ENCODE results near the gene CCDC197.

DNA sequence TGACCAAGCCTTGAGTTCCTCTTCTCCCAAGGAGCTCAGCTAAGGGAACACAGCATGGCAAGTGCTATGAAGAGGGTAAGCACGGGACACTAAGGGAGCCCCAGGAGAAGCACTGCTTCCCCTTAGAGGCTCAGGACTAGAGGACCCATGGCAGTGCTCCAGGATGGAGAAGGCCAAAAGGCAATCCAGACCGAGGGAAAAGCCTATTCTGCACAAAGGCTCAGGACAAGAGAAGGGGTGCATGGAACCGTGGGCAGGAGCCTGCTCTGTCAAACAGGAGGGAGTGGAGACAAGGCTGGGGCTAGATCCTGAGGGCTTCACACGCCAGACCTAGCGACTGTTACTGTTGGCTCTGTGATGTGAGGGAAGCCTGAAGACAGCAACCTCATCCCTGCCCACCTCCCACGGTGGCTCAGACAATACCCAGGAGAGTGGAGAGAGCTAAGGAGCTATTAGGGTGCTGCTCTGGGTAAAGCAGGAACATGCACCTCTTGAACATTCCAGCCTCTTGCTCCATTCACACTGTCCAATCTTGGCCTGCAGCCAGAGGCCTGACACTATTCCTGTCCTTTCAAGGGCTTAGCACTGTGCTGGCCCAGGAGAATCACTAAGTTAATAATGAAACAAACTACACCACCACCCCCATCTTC lies 53.3 kb downstream of the CCDC197 start:
- TF ChIP-seq, protein P1, sequence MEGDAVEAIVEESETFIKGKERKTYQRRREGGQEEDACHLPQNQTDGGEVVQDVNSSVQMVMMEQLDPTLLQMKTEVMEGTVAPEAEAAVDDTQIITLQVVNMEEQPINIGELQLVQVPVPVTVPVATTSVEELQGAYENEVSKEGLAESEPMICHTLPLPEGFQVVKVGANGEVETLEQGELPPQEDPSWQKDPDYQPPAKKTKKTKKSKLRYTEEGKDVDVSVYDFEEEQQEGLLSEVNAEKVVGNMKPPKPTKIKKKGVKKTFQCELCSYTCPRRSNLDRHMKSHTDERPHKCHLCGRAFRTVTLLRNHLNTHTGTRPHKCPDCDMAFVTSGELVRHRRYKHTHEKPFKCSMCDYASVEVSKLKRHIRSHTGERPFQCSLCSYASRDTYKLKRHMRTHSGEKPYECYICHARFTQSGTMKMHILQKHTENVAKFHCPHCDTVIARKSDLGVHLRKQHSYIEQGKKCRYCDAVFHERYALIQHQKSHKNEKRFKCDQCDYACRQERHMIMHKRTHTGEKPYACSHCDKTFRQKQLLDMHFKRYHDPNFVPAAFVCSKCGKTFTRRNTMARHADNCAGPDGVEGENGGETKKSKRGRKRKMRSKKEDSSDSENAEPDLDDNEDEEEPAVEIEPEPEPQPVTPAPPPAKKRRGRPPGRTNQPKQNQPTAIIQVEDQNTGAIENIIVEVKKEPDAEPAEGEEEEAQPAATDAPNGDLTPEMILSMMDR (conservative IDR thresholded peaks at IDR 0.05; ENCODE audit: low read depth, low read length): no peak
- TF ChIP-seq SMC3 (IDR thresholded peaks at IDR 0.05; ENCODE audit: low read depth, low read length): no peak
- no peak for TF ChIP-seq POLR2A (IDR thresholded peaks at IDR 0.05; ENCODE audit: low read depth, low read length)
- TF ChIP-seq MXI1 (IDR thresholded peaks at IDR 0.05; ENCODE audit: borderline replicate concordance, low read depth, low read length): no peak
- TF ChIP-seq CEBPB (IDR thresholded peaks at IDR 0.05; ENCODE audit: low read depth, low read length): no peak
- TF ChIP-seq, protein P2, sequence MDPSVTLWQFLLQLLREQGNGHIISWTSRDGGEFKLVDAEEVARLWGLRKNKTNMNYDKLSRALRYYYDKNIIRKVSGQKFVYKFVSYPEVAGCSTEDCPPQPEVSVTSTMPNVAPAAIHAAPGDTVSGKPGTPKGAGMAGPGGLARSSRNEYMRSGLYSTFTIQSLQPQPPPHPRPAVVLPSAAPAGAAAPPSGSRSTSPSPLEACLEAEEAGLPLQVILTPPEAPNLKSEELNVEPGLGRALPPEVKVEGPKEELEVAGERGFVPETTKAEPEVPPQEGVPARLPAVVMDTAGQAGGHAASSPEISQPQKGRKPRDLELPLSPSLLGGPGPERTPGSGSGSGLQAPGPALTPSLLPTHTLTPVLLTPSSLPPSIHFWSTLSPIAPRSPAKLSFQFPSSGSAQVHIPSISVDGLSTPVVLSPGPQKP (IDR thresholded peaks at IDR 0.05; ENCODE audit: borderline replicate concordance, low read depth, low read length): no peak
- TF ChIP-seq BHLHE40 (IDR thresholded peaks at IDR 0.05; ENCODE audit: low read depth, low read length): no peak
- TF ChIP-seq RCOR1 (IDR thresholded peaks at IDR 0.05; ENCODE audit: insufficient replicate concordance, low read length): no peak
- no peak for TF ChIP-seq FOS (IDR thresholded peaks at IDR 0.05; ENCODE audit: low read depth, low read length)
- TF ChIP-seq MAFK (IDR thresholded peaks at IDR 0.05; ENCODE audit: low read depth, low read length): no peak
- no peak for TF ChIP-seq RFX5 (IDR thresholded peaks at IDR 0.05; ENCODE audit: low read depth, low read length)

Data from IMR-90 (cell line).